HEK293T (cell line): Measurements from ENCODE around the gene SLC9A2.

Source experiments
- ARNT ChIP-seq: fragments of 450-650 bp; IDR thresholded peaks from 2 replicates; pipeline ENCODE4 v1.6.1; 2017; ENCODE audit warnings: mild to moderate bottlenecking
- BHLHE40 ChIP-seq: fragments of 450-650 bp; IDR thresholded peaks from 2 replicates; pipeline ENCODE4 v1.6.1; 2016; ENCODE audit warnings: mild to moderate bottlenecking, moderate library complexity, borderline replicate concordance
- ELF4 ChIP-seq: fragments of 450-650 bp; IDR thresholded peaks from 2 replicates; pipeline ENCODE4 v1.6.1; 2017; ENCODE audit warnings: antibody characterized with exemption
- FOXA1 ChIP-seq: fragments of 450-650 bp; IDR thresholded peaks from 2 replicates; pipeline ENCODE4 v1.6.1; 2016; ENCODE audit warnings: mild to moderate bottlenecking
- FOXK2 ChIP-seq: fragments of 450-650 bp; IDR thresholded peaks from 2 replicates; pipeline ENCODE4 v1.6.1; 2016; ENCODE audit warnings: mild to moderate bottlenecking
- FOXM1 ChIP-seq: fragments of 450-650 bp; IDR thresholded peaks from 2 replicates; pipeline ENCODE4 v1.6.1; 2017; ENCODE audit warnings: mild to moderate bottlenecking, borderline replicate concordance
- L3MBTL2 ChIP-seq: fragments of 450-650 bp; conservative IDR thresholded peaks from 2 replicates; pipeline ENCODE4 v1.6.1; 2016; ENCODE audit warnings: mild to moderate bottlenecking
- NFRKB ChIP-seq: fragments of 450-650 bp; IDR thresholded peaks from 2 replicates; pipeline ENCODE4 v1.6.1; 2016; ENCODE audit warnings: mild to moderate bottlenecking, moderate library complexity
- SP1 ChIP-seq: fragments of 450-650 bp; IDR thresholded peaks from 2 replicates; pipeline ENCODE4 v1.6.1; 2017
- SUZ12 ChIP-seq: fragments of 450-650 bp; IDR thresholded peaks from 2 replicates; pipeline ENCODE4 v1.6.1; 2016; ENCODE audit warnings: mild to moderate bottlenecking
- TARDBP ChIP-seq: fragments of 450-650 bp; IDR thresholded peaks from 2 replicates; pipeline ENCODE4 v1.6.1; 2016
- ZNF384 ChIP-seq: fragments of 450-650 bp; IDR thresholded peaks from 2 replicates; pipeline ENCODE4 v1.6.1; 2016
- TF ChIP-seq, protein P1 (sequence below): fragments of 450-650 bp; IDR thresholded peaks from 2 replicates; pipeline ENCODE4 v1.6.1; 2016

DNA sequence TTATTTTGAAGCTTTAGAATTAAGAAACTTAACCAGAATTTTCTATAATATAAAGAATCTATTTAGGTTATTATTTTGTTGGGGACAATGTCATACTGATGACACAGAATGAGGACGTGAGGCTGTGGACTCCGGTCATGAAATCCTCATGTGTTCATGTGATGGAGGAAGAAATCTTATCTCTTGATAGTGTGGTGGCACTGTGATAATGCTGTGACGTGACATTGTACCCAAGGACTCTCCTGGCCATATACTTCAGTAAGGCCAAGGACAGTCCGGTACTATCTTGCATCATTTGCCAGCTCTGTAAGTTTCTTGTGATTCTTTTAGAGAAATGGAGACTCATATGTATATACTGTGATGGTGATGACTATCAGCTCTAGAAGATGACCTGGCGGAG lies 59.1 kb downstream of the SLC9A2 start:
- TF ChIP-seq FOXM1, result no peak
- TF ChIP-seq, protein P1, sequence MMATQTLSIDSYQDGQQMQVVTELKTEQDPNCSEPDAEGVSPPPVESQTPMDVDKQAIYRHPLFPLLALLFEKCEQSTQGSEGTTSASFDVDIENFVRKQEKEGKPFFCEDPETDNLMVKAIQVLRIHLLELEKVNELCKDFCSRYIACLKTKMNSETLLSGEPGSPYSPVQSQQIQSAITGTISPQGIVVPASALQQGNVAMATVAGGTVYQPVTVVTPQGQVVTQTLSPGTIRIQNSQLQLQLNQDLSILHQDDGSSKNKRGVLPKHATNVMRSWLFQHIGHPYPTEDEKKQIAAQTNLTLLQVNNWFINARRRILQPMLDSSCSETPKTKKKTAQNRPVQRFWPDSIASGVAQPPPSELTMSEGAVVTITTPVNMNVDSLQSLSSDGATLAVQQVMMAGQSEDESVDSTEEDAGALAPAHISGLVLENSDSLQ, result no peak
- no peak for TF ChIP-seq ELF4
- no peak for TF ChIP-seq NFRKB
- TF ChIP-seq SP1, result no peak
- TF ChIP-seq BHLHE40, result no peak
- no peak for TF ChIP-seq FOXK2
- no peak for TF ChIP-seq TARDBP
- no peak for TF ChIP-seq L3MBTL2
- TF ChIP-seq SUZ12, result no peak
- TF ChIP-seq FOXA1, result no peak
- no peak for TF ChIP-seq ZNF384
- TF ChIP-seq ARNT, result no peak
